GM19193 (cell line): ENCODE results near the gene MYCBP2.

ENCODE experiments used
- POLR2A ChIP-seq: IDR thresholded peaks from 4 replicates; pipeline ENCODE4 v1.6.1; 2011; ENCODE audit not compliant: insufficient read depth, insufficient read length; ENCODE audit errors: extremely low read depth

MYCBP2 gene

DNA sequence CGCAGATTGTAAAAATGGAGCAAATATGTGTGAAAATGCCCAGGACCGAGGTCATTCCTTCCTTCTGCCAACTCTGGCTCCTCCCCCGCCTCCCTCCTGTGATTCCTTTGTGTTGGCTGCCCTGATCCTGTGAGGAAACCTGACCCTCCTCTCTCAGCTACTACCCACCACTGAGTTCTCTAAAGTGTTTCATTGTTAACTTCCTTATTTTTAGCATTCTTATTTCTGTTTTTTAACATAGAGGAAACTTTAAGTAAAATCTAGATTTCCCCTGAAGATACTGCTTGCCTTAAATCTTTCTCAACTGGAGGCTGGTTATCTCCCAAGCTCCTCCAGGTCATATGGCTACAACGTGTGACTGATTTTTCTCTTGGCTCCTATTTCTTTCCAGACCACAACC is 278.2 kb downstream of the MYCBP2 start:
- TF ChIP-seq POLR2A, result no peak

GRCh38 chr13:77047649-77048343 is 279.1 kb downstream of the MYCBP2 start:
- TF ChIP-seq POLR2A, result no peak

GRCh38 chr13:77042566-77043177 is 284.2 kb downstream of the MYCBP2 start:
- TF ChIP-seq POLR2A, result no peak

DNA sequence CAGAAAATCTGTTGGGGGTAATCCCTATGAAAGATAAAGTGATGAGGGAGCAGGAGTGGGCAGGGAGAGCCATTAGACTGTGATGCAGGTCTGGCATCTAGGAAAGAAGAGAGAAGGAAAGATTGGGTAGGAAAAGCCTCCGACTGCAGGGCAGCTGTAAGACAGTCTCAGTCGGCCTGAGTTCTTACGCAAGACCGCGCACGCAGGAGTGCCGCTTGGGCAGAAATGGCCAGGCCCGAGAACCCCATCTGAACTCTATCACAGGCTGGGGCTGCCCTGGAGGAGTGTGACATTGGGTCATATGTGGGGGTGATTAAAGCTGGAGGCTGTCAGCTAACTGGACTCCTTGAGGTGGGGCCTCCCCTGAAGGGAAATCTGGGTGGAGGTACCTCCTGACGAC is 286.1 kb downstream of the MYCBP2 start:
- TF ChIP-seq POLR2A, result no peak

GRCh38 chr13:77040076-77040475 is 286.8 kb downstream of the MYCBP2 start:
- TF ChIP-seq POLR2A, result no peak

GRCh38 chr13:77038907-77039480 is 287.9 kb downstream of the MYCBP2 start:
- no peak for TF ChIP-seq POLR2A

DNA sequence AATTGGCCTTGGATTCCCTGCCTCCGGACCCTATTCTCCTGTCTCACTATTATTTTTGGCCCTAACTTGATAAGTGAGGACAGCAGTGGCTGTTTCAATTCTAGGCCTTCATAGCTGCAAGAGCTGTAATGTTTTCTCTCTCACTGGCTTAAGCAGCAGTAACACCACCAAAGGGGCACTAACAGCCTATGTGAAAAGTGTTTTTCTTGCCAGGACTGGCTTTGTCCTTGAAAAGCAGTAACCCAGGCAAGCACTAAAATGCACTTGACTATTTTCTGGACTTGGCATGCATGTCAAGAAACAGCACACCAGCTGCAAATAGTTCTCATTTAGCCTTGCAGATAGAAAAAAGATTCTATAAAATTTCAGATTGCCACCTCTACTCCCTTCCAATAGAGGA is 290.6 kb downstream of the MYCBP2 start:
- TF ChIP-seq POLR2A, result no peak

DNA sequence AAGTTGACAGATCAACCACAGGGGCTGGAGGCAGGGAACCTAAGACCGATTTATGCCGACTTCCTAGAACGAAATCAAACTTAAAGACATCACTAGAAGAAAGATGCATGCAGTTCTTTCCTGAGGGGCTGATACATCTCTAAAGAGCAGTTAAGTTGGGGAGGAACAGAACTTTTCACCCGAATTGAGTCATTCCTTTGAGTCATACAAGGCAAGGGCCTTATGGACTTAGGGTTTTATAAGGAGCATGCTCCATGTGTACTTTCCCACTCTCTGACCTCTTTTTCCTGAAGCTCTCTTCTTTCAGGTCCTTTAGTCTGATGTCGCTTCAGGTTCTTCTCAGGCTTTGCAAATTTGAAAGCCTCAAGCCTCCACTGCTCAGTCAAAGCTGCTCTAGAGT is 292.0 kb downstream of the MYCBP2 start:
- no peak for TF ChIP-seq POLR2A

DNA sequence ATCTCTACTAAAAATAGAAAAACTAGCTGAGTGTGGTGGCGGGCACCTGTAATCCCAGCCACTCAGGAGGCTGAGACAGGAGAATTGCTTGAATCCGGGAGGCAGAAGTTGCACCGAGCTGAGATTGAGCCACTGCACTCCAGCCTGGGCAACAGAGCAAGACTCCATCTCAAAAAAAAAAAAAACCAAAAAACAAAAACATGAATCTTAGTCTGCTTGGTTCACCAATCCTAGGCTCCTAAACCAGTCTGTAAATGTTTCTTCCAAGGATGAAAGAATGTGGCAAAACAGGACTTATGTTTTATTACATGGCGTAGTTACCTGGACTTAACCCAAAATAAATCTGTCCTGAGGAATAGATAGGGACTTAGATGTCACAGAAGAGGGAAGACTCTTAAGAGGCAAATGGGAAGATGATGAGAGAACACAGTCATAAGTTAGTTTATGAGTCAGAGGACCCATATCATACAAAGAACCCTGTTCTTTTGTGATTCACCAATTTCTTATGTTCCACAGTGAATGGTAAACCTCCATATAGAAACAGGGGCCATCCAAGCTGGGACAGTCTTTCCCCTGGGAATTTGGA is 293.1 kb downstream of the MYCBP2 start:
- TF ChIP-seq POLR2A, result no peak

- no peak for TF ChIP-seq POLR2A
Measured at GRCh38 chr13:77031656-77032243, 295.1 kb downstream of the MYCBP2 start.

GRCh38 chr13:77029436-77029835 is 297.5 kb downstream of the MYCBP2 start:
- TF ChIP-seq POLR2A, result no peak

GRCh38 chr13:77028202-77028601 is 298.7 kb downstream of the MYCBP2 start:
- TF ChIP-seq POLR2A, result no peak

DNA sequence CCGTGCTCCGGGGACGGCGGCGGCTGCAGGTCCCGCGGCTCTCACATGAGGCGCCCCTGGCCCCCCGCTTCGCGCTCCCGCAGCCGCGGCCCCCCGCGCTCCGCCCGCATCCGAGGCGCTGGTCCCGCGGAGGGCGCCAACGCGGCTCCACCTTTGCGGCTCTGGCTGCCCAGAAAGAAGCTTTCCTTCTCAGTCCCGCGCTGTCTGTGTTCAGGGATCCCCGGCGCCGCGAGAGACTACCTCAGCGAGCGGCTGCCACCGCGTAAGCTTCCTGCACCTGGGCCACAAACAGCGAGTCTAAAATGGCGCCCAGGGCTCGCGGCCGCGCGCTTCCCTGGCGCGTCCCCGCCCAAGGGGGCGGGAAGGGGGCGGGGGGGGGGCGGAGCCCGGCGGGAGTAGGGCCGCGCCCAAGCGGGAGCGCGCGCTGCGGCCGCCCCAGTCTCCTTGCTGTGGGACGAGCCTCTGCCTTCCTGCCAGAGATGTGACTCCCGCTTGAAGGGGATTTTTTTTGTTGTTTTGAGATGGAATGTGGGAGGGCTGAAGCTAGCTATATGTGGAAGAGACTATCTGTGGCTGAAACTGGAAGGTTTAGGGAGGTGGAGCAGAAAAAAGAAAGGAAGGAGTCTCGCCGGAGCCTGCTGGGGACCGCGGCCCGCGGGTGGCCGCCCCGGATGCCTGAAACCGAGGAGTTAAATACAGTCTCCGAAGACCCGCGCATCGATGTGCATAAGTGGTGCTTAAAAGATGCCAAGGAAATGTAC is 299.9 kb downstream of the MYCBP2 start, which contains the start of gene FBXL3:
FBXL3 (minus strand) TSS at position 299 of the 761 bp plus-strand sequence. CDS start 5,299 bp downstream, outside the sequence.
- TF ChIP-seq POLR2A, result peak; percentile 79

GRCh38 chr13:77026255-77026860 is 300.5 kb downstream of the MYCBP2 start:
- no peak for TF ChIP-seq POLR2A
